ENCODE results near the gene COPS8.

Gene COPS8

GRCh38 chr2:237130562-237131421, 45.1 kb downstream of the COPS8 start:
- DNase-seq (ENCODE audit: low read depth in 2 of 2), result no peak

GRCh38 chr2:237131749-237132533, 46.3 kb downstream of the COPS8 start:
- no peak for DNase-seq (ENCODE audit: low read depth in 2 of 2)

- no peak for DNase-seq (ENCODE audit: low read depth in 2 of 2)
Observed at GRCh38 chr2:237132799-237133198, 47.1 kb downstream of the COPS8 start.

GRCh38 chr2:237134321-237135230, 48.9 kb downstream of the COPS8 start:
- no peak for DNase-seq (ENCODE audit: low read depth in 2 of 2)

- DNase-seq (ENCODE audit: low read depth in 2 of 2), result no peak
Observed at GRCh38 chr2:237136824-237137223, 51.1 kb downstream of the COPS8 start.

- DNase-seq (ENCODE audit: low read depth in 2 of 2), result no peak
Observed at GRCh38 chr2:237137626-237138323, 52.1 kb downstream of the COPS8 start.

- DNase-seq (ENCODE audit: low read depth in 2 of 2), result no peak
Observed at GRCh38 chr2:237139123-237139675, 53.5 kb downstream of the COPS8 start.

- DNase-seq (ENCODE audit: low read depth in 2 of 2), result no peak
Observed at GRCh38 chr2:237140689-237141285, 55.1 kb downstream of the COPS8 start.

- DNase-seq (ENCODE audit: low read depth in 2 of 2), result no peak
Observed at GRCh38 chr2:237141571-237142051, 55.9 kb downstream of the COPS8 start.

- DNase-seq (ENCODE audit: low read depth in 2 of 2), result no peak
Observed at GRCh38 chr2:237143118-237143517, 57.4 kb downstream of the COPS8 start.

- no peak for DNase-seq (ENCODE audit: low read depth in 2 of 2)
Observed at GRCh38 chr2:237143676-237144440, 58.2 kb downstream of the COPS8 start.

GRCh38 chr2:237144516-237144915, 58.8 kb downstream of the COPS8 start:
- no peak for DNase-seq (ENCODE audit: low read depth in 2 of 2)

- no peak for DNase-seq (ENCODE audit: low read depth in 2 of 2)
Observed at GRCh38 chr2:237147317-237147716, 61.6 kb downstream of the COPS8 start.

GRCh38 chr2:237148624-237149023, 62.9 kb downstream of the COPS8 start:
- DNase-seq (ENCODE audit: low read depth in 2 of 2), result no peak

GRCh38 chr2:237149425-237149824, 63.7 kb downstream of the COPS8 start:
- peak in 1 of 2 donors; percentile 15 for DNase-seq (ENCODE audit: low read depth in 2 of 2)

Measured in stimulated activated CD4-positive, alpha-beta T cell treated with anti-CD3 and anti-CD28 coated beads, Interleukin-1b, Interleukin-23, amount 100 ng/mL, for 4 hours (primary cell).